Left lung (tissue), 10 donors: ENCODE measurements around the gene DHX29. TPM values are rescaled to one million over a fixed set of nuclear protein-coding genes. Genes with fewer than 3 reads are reported as not detected.

Experiments
- ATAC-seq: fragments of 200-7000 bp; cut with Tn5 transposase; one replicate; pipeline ENCODE4 v1.9.1; 2020; ENCODE audit warnings: moderate library complexity
- DNase-seq, 4 donors: peaks; one replicate each; pipeline ENCODE4 v3.0.0-alpha.2; 2013 to 2020
- H3K27ac ChIP-seq, 2 donors: fragments of 200-600 bp; sonication (generic) in 1 of 2; one replicate each; pipeline versions ENCODE4 v1.5.0 to v1.8.0; 2020 to 2021
- H3K27me3 ChIP-seq, 2 donors: fragments of 200-600 bp; sonication (generic) in 1 of 2; one replicate each; pipeline versions ENCODE4 v1.5.0 to v1.8.0; 2020 to 2021
- H3K36me3 ChIP-seq, 2 donors: fragments of 200-600 bp; sonication (generic) in 1 of 2; one replicate each; pipeline versions ENCODE4 v1.5.0 to v1.8.0; 2020 to 2021
- H3K4me1 ChIP-seq, 2 donors: fragments of 200-600 bp; one replicate each; pipeline ENCODE4 v1.8.0; 2021
- H3K4me3 ChIP-seq, 2 donors: fragments of 200-600 bp; sonication (generic) in 1 of 2; one replicate each; pipeline versions ENCODE4 v1.5.0 to v1.8.0; 2020 to 2021; ENCODE audit warnings: mild to moderate bottlenecking in 1 of 2
- H3K9me3 ChIP-seq, 2 donors: fragments of 200-600 bp; sonication (generic) in 1 of 2; one replicate each; pipeline versions ENCODE4 v1.5.0 to v1.8.0; 2020 to 2021
- CTCF ChIP-seq, 2 donors: fragments of 200-600 bp; sonication (generic) in 1 of 2; IDR thresholded peaks; one replicate each; pipeline versions ENCODE4 v1.5.0 to v1.8.0; 2021; ENCODE audit warnings: antibody characterized with exemption in 2 of 2
- intact Hi-C, 2 donors: fragments of 100-400 bp; cut with DNase I; formaldehyde crosslinking; loops; one replicate each; pipeline versions ENCODE4 v1.11.2 to v1.14.2; 2022
- polyA plus RNA-seq, 6 donors: library from polyadenylated mRNA; unstranded; fragments of 120-200 nt; gene quantifications; one replicate each; pipeline ENCODE4 v1.2.1, GENCODE V29; 2013; ENCODE audit not compliant: insufficient read length in 6 of 6
- total RNA-seq, 2 donors: library from RNA; stranded (reverse); fragmentation: NEBNext Ultra II Directional; extraction: Animal tissue kit (Norgen Biotek cat#: 25700); gene quantifications; one replicate each; pipeline ENCODE4 v1.2.1, GENCODE V29; 2021
- donor health status: DM: no; HTN: yes; CAD: no.
- donor health status: DM: no; HTN: no; CAD: no.

The DHX29 gene
- total and polyA plus RNA-seq, 8 donors, result 26.4 to 36.4 (median 32.5) TPM

DNA sequence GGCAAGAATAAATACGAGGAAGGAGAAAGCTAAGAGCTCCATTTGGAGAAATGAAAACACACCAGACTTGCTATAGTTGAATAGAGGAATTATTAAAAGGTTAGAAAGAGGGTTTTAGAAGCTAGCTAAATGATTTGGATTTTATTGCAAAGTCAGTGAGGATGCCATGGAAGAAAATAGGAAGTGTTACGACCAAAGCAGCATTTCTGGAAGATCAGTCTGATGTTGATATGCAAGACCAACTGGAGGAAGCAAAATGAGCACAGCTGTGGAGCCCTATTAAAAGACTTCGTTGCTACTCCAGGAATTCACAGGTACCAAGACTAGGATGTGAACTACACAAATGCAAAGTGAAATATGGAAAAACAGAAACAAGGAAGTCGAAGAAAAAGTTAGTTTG, 2.1 kb downstream of the DHX29 start:
- Histone ChIP-seq H3K4me3 (no peak overlapping the region), H3K9me3 (peaks cover 0 to 14% of the 10 kb centered on the region in 2 donors), H3K4me1 (peaks cover 18 to 58% of the 10 kb centered on the region in 2 donors), H3K27me3 (no peaks in the 10 kb centered on the region), H3K36me3 (peaks cover 0 to 7% of the 10 kb centered on the region in 2 donors), H3K27ac (peak overlapping the region in 1 of 2 donors; percentile 2)
- ATAC-seq (no peak), DNase-seq (no peak)
- intact Hi-C loops, result no loop called here
- no peak for TF ChIP-seq CTCF (IDR thresholded peaks at IDR 0.05)

- intact Hi-C loops, result no loop called here
- no peak for DNase-seq
- peaks cover 16 to 50% of the 10 kb centered on the region in 2 donors for H3K4me1 ChIP-seq
These were observed 2.9 kb downstream of the DHX29 start for GRCh38 chr5:55304584-55304983.

DNA sequence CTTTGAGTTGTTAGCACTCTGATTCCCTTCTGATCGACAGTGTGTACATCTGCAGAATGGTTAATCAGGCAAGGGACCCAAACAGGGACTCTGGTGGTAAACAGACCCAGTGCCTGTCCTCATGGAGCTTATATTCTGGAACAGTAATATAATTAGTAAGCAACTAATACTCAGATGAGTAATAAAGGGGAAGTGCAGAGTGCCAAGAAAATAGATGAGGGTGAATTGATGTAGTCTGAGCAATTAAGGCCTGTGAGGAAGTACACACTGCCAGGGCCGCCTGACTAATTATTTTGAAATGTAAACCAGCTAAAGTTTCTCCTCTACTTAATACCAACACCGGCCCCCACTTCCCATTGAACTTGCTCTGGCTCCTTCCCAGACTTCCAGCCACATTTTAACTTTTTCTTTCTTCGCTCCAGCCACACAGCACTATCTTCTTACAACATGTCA, 4.2 kb downstream of the DHX29 start:
- peaks cover 0 to 14% of the 10 kb centered on the region in 2 donors for H3K9me3 ChIP-seq
- intact Hi-C loops, result no loop called here
- no peaks in the 10 kb centered on the region for H3K27me3 ChIP-seq
- peak in 1 of 4 donors; percentile 53 for DNase-seq
- no peak overlapping the region for H3K4me3 ChIP-seq
- peak; percentile 23 for ATAC-seq
- peak overlapping the region; percentile 49 to 69 for H3K27ac ChIP-seq
- no peak for TF ChIP-seq CTCF (IDR thresholded peaks at IDR 0.05)
- H3K4me1 ChIP-seq, result peaks cover 9 to 38% of the 10 kb centered on the region in 2 donors
- H3K36me3 ChIP-seq, result peaks cover 0 to 9% of the 10 kb centered on the region in 2 donors

More at GRCh38 chr5:55304584-55304983, 2.9 kb downstream of the DHX29 start:
- ATAC-seq, result no peak
- no peak for TF ChIP-seq CTCF (IDR thresholded peaks at IDR 0.05)
- Histone ChIP-seq H3K27ac (peak overlapping the region; percentile 2 to 69), H3K36me3 (peaks cover 0 to 7% of the 10 kb centered on the region in 2 donors), H3K9me3 (peaks cover 0 to 14% of the 10 kb centered on the region in 2 donors), H3K27me3 (no peaks in the 10 kb centered on the region), H3K4me3 (no peak overlapping the region)

- ATAC-seq (no peak), DNase-seq (no peak)
- Histone ChIP-seq H3K9me3 (peaks cover 0 to 14% of the 10 kb centered on the region in 2 donors), H3K27me3 (no peaks in the 10 kb centered on the region), H3K27ac (no peak overlapping the region), H3K4me3 (no peak overlapping the region), H3K4me1 (peaks cover 6 to 30% of the 10 kb centered on the region in 2 donors), H3K36me3 (peaks cover 0 to 22% of the 10 kb centered on the region in 2 donors)
- no peak for TF ChIP-seq CTCF (IDR thresholded peaks at IDR 0.05)
- intact Hi-C loops, result no loop called here
These were observed 6.6 kb downstream of the DHX29 start for GRCh38 chr5:55300890-55301289.

DNA sequence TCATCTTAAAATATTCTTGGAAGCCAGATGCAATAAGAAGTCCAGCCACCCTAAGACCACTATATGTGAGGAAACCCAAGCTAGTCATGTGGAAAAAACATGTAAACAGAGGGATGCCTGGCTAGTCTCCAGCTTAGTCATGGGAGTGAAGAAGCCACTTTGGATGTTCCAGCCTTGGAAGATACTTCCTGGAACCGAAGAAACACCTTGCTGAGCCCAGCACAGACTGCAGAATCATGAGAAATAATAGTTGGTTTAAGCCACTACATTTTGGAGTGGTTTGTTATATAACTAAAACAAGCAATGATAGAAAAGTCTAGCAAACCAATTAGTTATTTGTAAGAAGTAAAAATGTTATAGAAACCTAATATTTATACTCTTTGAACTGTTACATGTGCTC, 12.6 kb downstream of the DHX29 start:
- no peak for DNase-seq
- H3K27ac ChIP-seq, result no peak overlapping the region
- TF ChIP-seq CTCF (IDR thresholded peaks at IDR 0.05), result no peak
- ATAC-seq, result no peak
- H3K36me3 ChIP-seq, result peaks cover 8 to 74% of the 10 kb centered on the region in 2 donors
- no peak overlapping the region for H3K4me3 ChIP-seq
- peaks cover 0 to 5% of the 10 kb centered on the region in 2 donors for H3K9me3 ChIP-seq
- no peaks in the 10 kb centered on the region for H3K4me1 ChIP-seq
- intact Hi-C loops, result no loop called here
- no peaks in the 10 kb centered on the region for H3K27me3 ChIP-seq
